Esophagus squamous epithelium (tissue), 5 donors: Measurements from ENCODE around the gene RARG. TPM values are rescaled to one million over a fixed set of nuclear protein-coding genes. Genes with fewer than 3 reads are reported as not detected.

Experiments used
- DNase-seq: peaks from one replicate; lab custom pipeline; 2025; lab: John Stamatoyannopoulos, UW
- H3K27ac ChIP-seq, 4 donors: fragments of 200-600 bp; sonication (generic); one replicate each; pipeline ENCODE4 v1.5.1; 2016 to 2019; ENCODE audit warnings: mild to moderate bottlenecking in 1 of 4
- H3K27me3 ChIP-seq, 4 donors: fragments of 200-600 bp; sonication (generic); 1 replicate in 3 of 4; 2 replicates in 1 of 4; pipeline versions ENCODE4 v1.5.1 to v1.6.0; 2017 to 2021; ENCODE audit warnings: antibody characterized with exemption in 1 of 4
- H3K36me3 ChIP-seq, 3 donors: fragments of 200-600 bp; sonication (generic); one replicate each; pipeline ENCODE4 v1.5.1; 2016 to 2019
- H3K4me1 ChIP-seq, 3 donors: fragments of 200-600 bp; sonication (generic); one replicate each; pipeline ENCODE4 v1.5.1; 2017 to 2019
- H3K4me3 ChIP-seq, 4 donors: fragments of 200-600 bp; sonication (generic); 1 replicate in 3 of 4; 2 replicates in 1 of 4; pipeline ENCODE4 v1.5.1; 2016 to 2019; ENCODE audit warnings: mild to moderate bottlenecking in 2 of 4, moderate library complexity in 1 of 4
- H3K9me3 ChIP-seq, 3 donors: fragments of 200-600 bp; sonication (generic); one replicate each; pipeline ENCODE4 v1.5.1; 2016 to 2019
- POLR2A ChIP-seq, 4 donors: fragments of 450-650 bp; IDR thresholded peaks; one replicate each; pipeline ENCODE4 v1.6.1; 2017; ENCODE audit warnings: antibody characterized with exemption in 4 of 4, mild to moderate bottlenecking in 4 of 4, moderate library complexity in 3 of 4
- WGBS, 2 donors: methylation state at CpG; one replicate each; pipeline ENCODE4 v1.1.5; 2018; 5-methylcytosine and 5-hydroxymethylcytosine counted together
- intact Hi-C: fragments of 100-400 bp; cut with DNase I; formaldehyde crosslinking; loops from one replicate; pipeline ENCODE4 v1.15.0; 2022
- total RNA-seq, 4 donors: library from RNA; depleted of rRNA; stranded (reverse); fragments of >200 nt; gene quantifications; one replicate each; pipeline ENCODE4 v1.1.0, GENCODE V29; 2016
- TF ChIP-seq, protein P1 (sequence below), 6 experiments: fragments of 450-650 bp in 4 of 6; fragments of 200-600 bp in 2 of 6; sonication (generic) in 2 of 6; IDR thresholded peaks; one replicate each; pipeline ENCODE4 v1.5.1; 2016 to 2019; ENCODE audit warnings: antibody characterized with exemption in 6 of 6, mild to moderate bottlenecking in 4 of 6, moderate library complexity in 4 of 6
- donor health status: DM: yes; HTN: yes; CAD: no.

Gene RARG
- total RNA-seq, 4 donors from 2014 or later, result 98.0 to 171 (median 125) TPM

DNA sequence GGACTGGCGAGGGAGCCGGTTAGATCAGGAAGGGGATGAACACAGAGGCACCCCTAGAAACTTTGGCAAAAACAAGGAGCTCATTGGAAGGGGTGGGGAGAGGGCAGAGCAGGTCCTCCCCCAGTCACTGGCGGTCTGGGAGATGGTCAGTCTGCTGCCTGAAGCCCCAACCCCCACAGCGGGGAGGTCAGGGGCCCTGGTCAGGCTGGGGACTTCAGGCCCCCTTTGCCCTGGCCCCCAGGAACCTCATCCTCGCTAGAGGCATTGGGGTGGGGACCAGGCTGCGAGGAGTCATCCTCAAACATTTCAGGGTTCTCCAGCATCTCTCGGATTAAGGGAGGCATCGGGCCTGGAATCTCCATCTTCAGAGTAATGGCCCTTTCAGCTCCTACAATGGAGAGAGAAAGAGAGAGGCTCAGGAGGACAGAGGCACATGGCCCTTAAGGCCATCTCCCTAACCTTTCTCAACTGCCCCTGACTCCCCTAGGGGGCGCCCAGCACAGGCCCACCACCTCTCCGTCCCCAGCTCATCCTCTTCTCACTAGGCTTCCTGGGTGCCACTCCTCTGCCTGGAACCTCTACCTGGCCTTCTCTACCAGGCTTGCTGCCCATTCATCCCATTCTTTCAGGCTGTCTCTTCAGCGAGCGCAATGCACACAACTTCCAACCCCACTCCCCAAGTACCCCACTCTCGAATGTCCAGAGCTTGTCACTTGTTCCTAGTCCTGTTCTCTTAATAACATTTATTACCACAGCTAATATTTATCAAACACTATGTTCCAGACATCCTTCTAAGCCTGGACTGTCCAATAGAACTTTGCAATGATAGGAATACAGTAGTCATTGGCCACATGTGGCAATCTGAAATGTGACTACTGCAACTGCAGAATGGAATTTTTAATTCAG lies 20.3 kb downstream of the RARG start:
- intact Hi-C loops, result loop anchor here (5.0 kb wide), 1 partner anchor 76 kb away; no protein-coding TSS in a partner anchor
- peaks cover 24 to 70% (median 31%) of the 10 kb centered on the region in 3 donors for H3K4me1 ChIP-seq
- H3K36me3 ChIP-seq, result peaks cover 50 to 77% (median 52%) of the 10 kb centered on the region in 3 donors
- no peak overlapping the region for H3K4me3 ChIP-seq
- H3K27ac ChIP-seq, result no peak overlapping the region
- H3K27me3 ChIP-seq, result no peaks in the 10 kb centered on the region
- no peak for DNase-seq
- H3K9me3 ChIP-seq, result no peaks in the 10 kb centered on the region
- no peak for TF ChIP-seq POLR2A (IDR thresholded peaks at IDR 0.05)
- TF ChIP-seq, protein P1, sequence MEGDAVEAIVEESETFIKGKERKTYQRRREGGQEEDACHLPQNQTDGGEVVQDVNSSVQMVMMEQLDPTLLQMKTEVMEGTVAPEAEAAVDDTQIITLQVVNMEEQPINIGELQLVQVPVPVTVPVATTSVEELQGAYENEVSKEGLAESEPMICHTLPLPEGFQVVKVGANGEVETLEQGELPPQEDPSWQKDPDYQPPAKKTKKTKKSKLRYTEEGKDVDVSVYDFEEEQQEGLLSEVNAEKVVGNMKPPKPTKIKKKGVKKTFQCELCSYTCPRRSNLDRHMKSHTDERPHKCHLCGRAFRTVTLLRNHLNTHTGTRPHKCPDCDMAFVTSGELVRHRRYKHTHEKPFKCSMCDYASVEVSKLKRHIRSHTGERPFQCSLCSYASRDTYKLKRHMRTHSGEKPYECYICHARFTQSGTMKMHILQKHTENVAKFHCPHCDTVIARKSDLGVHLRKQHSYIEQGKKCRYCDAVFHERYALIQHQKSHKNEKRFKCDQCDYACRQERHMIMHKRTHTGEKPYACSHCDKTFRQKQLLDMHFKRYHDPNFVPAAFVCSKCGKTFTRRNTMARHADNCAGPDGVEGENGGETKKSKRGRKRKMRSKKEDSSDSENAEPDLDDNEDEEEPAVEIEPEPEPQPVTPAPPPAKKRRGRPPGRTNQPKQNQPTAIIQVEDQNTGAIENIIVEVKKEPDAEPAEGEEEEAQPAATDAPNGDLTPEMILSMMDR (IDR thresholded peaks at IDR 0.05), result peak in 1 of 6 experiments; percentile 12
- 65 to 86% methylated on average over 6 to 7 of the region's 13 CpGs for WGBS, 2 donors

GRCh38 chr12:53210843-53211242 lies 21.2 kb downstream of the RARG start:
- 66 to 100% methylated on average over 1 to 3 of the region's 4 CpGs for WGBS, 2 donors
- peaks cover 50 to 69% (median 52%) of the 10 kb centered on the region in 3 donors for H3K36me3 ChIP-seq

GRCh38 chr12:53208877-53209463 lies 23.0 kb downstream of the RARG start:
- Histone ChIP-seq H3K4me3 (peak overlapping the region in 1 of 4 donors; percentile 25), H3K9me3 (no peaks in the 10 kb centered on the region), H3K27ac (peak overlapping the region; percentile 4 to 59 (median 31)), H3K36me3 (peaks cover 38 to 50% (median 41%) of the 10 kb centered on the region in 3 donors), H3K27me3 (no peaks in the 10 kb centered on the region), H3K4me1 (peaks cover 11 to 47% (median 16%) of the 10 kb centered on the region in 3 donors)
- intact Hi-C loops, result no loop called here
- 50 to 60% methylated on average over 7 of the region's 7 CpGs for WGBS, 2 donors
- TF ChIP-seq, protein P1 (IDR thresholded peaks at IDR 0.05), result no peak
- TF ChIP-seq POLR2A (IDR thresholded peaks at IDR 0.05), result no peak
- DNase-seq, result no peak

More at GRCh38 chr12:53210843-53211242, 21.2 kb downstream of the RARG start:
- Histone ChIP-seq H3K27ac (no peak overlapping the region), H3K4me3 (no peak overlapping the region), H3K27me3 (no peaks in the 10 kb centered on the region), H3K4me1 (peaks cover 18 to 63% (median 22%) of the 10 kb centered on the region in 3 donors), H3K9me3 (no peaks in the 10 kb centered on the region)
- intact Hi-C loops, result loop anchor here (5.0 kb wide), 1 partner anchor 76 kb away; no protein-coding TSS in a partner anchor
- no peak for TF ChIP-seq POLR2A (IDR thresholded peaks at IDR 0.05)
- TF ChIP-seq, protein P1 (IDR thresholded peaks at IDR 0.05), result no peak
- no peak for DNase-seq

GRCh38 chr12:53208435-53208834 lies 23.6 kb downstream of the RARG start:
- Histone ChIP-seq H3K36me3 (peaks cover 32 to 45% (median 36%) of the 10 kb centered on the region in 3 donors), H3K4me3 (no peak overlapping the region), H3K27ac (peak overlapping the region; percentile 4 to 53 (median 24)), H3K27me3 (no peaks in the 10 kb centered on the region), H3K9me3 (no peaks in the 10 kb centered on the region), H3K4me1 (peaks cover 9 to 42% (median 14%) of the 10 kb centered on the region in 3 donors)
- intact Hi-C loops, result no loop called here
- TF ChIP-seq POLR2A (IDR thresholded peaks at IDR 0.05), result no peak
- TF ChIP-seq, protein P1 (IDR thresholded peaks at IDR 0.05), result no peak
- WGBS, 2 donors, result 24 to 52% methylated on average over 2 of the region's 2 CpGs
- no peak for DNase-seq
